Fibroblast of peridontal ligament (primary cell): Measurements from ENCODE around the gene GCK.

ENCODE experiments used
- DNase-seq: peaks from one replicate; pipeline ENCODE4 v3.0.0-alpha.2; 2010; ENCODE audit errors: extremely low read depth

The GCK gene

DNA sequence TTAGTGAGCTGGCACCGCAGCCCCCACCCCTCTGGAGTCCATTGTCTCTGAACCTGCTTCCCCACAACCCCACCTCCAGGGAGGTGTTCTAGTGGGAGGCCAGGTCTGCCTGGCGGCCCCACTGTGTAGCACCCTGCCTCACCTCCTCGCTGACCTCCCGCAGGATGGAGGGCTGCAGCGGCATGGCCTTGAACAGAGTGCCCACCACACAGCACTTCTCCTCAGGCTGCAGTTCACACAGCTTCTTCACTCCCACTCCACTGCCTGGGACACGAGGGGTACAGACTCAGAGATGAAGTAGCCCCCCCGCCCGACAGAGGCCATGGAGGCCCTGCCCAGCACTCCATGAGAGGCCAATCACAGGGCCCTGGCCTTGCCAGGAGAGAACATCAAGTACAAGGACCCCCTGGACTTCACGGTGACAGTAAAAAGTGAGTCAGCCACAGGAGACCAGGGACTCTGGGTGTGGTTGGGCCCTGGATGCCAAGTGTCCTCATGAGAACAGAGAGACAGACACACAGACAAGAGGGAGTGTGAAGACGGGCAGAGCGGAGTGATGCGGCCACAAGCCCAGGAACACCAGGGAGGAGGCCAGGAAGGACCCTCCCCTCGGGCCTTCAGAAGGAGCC lies 71.3 kb downstream of the GCK start:
- DNase-seq: no peak

DNA sequence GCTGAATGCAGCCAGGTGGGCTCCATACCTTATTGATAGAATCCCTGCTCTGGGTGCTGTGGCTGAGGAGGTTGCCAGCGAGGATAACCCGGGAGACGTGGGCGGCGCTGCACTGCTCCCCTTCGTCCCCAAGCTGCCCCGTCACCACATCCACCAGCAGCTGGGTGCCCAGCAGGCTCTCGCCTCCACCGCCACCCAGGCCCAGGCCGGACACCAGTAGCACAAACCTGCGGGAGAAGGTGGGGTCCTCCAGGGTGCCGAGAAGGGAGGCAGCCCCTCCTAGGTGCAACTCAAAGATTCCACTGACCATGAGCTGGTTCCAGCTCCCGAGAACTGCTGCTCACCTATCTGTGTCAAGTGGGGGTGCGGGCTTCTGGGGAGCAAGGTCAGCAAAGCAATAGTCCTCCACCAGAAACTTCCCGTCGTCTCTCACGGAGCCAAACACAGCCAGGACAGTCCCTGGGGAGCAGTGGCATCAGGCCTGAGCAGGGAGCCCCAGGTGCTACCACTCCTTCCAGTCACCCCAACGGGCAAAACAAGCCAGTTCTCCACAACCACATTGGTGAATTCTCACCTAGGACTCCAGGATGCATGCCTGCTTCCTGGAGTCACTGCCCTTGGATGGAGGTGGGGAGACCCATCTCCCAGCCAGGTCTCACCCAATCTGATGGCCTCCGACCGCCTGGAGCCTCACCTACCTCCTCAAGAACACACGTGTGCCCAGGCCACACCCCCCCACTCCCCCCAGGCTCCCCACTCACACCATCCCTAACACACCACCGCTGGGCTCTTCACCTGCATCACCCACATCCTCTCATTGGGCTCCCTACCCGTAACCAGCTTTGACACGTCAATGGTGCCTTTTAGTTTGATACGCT lies 72.2 kb downstream of the GCK start:
- no peak for DNase-seq

DNA sequence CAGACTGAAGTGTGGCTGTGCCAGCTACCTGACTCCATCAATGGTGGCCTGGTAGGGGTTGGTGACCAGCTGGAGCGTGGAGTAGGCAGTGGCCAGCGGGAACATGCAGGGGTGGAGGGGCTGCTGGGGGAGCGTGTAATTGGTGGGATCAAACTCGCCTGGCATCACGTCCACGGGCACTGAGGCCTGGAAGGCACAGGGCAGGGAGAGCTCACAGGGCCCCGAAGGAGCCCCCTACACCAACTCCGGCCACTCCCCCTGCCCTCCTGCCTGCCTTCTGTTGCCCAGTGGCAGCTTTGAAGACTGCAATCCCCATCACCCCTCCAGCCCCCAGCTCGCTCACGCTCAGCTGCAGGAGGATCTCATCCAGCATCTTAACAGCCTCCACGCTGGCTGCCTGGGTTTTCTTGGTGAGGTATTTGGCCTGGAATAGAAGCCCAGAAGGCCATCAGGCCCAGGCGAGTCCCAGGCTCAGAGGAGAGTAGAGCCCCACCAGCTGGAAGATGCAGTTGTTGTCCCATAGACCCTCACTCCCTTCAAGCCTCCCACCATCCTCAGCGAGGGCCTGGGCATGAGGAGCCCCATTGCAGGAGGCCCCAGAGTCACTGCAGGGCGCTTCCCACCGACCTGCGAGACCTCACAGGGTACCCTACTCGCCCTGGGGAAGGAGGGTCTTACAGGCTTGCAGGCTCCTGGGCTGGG lies 73.0 kb downstream of the GCK start:
- no peak for DNase-seq

DNA sequence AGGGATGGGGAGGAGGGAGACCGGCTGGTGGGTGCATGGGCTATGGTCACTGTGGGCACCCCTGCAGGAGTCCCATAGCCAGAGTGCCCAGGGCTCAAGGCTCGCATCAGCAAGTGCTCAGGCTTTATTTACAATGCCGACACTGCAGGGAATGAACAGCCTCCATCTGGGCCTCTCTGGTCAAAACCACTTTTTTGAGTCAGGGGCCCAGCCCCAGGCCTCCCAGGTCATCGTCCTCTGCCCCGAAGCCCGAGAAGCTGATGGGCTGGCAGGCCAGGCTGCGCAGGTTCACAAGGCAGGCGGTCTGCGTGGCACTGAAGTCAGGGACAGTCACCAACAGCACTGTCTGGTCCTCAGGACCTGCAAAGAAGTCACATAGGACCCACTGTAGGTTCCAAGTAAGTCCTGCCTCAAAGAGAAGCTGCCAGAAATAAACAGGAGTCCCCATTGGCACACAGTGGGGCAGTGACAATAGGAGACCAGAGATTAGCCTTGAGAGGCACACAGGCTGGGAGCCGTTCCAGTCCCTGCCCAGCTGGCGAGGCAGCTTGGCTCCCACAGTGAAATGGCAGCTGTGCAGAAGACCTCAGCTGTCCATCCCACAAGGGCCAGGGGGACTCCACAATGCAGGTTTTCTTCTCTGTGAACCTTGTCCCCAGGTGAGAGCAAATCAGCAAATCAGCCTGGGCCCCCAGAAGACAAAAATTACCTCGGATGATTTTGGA lies 74.5 kb downstream of the GCK start:
- no peak for DNase-seq

DNA sequence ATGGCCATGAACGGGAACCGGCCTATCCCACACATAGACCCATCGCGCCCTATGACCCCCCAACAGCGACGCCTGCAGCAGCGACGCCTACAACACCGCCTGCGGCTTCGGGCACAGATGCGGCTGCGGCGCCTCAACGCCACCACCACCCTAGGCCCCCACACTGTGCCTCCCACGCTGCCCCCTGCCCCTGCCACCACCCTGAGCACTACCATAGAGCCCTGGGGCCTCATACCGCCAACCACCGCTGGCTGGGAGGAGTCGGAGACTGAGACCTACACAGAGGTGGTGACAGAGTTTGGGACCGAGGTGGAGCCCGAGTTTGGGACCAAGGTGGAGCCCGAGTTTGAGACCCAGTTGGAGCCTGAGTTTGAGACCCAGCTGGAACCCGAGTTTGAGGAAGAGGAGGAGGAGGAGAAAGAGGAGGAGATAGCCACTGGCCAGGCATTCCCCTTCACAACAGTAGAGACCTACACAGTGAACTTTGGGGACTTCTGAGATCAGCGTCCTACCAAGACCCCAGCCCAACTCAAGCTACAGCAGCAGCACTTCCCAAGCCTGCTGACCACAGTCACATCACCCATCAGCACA lies 75.4 kb downstream of the GCK start:
- no peak for DNase-seq

DNA sequence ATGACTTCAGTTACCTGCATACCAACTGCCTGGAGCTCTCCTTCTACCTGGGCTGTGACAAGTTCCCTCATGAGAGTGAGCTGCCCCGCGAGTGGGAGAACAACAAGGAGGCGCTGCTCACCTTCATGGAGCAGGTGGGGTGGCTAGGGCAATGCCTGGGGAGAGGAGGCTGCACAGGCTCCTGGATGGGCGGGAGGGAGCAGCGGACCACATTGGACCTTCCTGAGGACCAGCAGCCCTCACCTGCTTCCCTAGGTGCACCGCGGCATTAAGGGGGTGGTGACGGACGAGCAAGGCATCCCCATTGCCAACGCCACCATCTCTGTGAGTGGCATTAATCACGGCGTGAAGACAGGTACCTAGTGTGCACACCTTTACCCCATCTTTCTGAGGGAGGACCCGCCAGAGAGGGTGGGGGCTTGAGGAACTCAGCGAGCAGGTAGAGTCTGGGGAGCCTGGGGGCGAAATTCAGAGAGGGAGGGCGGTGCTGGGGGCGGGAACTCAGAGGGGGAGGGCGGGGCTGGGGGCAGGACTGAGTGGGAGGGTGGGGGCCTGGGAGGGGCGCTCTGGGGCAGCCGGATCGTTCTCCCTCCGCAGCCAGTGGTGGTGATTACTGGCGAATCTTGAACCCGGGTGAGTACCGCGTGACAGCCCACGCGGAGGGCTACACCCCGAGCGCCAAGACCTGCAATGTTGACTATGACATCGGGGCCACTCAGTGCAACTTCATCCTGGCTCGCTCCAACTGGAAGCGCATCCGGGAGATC lies 76.1 kb downstream of the GCK start:
- no peak for DNase-seq

DNA sequence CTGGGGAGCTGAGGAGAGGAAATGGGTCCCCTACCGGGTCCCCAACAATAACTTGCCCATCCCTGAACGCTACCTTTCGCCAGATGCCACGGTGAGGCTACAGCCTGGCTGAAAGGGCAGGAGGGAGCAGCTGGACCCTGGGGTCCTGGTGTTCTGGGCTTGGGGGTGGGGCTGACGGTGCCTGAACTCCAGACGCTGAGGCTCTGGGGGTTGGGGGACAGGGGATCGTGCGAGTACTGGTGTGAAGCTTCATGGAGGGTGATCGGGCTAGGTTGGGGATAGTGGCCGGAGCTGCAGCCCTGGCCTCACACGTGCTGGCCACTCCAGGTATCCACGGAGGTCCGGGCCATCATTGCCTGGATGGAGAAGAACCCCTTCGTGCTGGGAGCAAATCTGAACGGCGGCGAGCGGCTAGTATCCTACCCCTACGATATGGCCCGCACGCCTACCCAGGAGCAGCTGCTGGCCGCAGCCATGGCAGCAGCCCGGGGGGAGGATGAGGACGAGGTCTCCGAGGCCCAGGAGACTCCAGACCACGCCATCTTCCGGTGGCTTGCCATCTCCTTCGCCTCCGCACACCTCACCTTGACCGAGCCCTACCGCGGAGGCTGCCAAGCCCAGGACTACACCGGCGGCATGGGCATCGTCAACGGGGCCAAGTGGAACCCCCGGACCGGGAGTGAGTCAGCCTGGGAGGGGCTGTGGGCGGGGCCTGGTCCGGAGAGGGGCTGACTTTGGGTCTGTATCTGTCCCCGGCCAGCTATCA lies 76.8 kb downstream of the GCK start:
- no peak for DNase-seq

DNA sequence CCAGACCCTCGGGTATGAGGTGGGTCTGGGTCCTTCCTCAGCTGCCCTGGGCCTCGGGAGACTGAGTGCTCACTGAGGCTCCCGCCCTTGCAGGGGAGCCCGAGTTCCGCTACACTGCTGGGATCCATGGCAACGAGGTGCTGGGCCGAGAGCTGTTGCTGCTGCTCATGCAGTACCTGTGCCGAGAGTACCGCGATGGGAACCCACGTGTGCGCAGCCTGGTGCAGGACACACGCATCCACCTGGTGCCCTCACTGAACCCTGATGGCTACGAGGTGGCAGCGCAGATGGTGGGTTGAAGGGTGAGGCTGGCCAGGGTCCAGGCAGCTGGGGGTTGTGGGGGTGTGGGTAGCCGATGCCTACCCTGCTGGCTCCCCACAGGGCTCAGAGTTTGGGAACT lies 77.5 kb downstream of the GCK start:
- no peak for DNase-seq

DNA sequence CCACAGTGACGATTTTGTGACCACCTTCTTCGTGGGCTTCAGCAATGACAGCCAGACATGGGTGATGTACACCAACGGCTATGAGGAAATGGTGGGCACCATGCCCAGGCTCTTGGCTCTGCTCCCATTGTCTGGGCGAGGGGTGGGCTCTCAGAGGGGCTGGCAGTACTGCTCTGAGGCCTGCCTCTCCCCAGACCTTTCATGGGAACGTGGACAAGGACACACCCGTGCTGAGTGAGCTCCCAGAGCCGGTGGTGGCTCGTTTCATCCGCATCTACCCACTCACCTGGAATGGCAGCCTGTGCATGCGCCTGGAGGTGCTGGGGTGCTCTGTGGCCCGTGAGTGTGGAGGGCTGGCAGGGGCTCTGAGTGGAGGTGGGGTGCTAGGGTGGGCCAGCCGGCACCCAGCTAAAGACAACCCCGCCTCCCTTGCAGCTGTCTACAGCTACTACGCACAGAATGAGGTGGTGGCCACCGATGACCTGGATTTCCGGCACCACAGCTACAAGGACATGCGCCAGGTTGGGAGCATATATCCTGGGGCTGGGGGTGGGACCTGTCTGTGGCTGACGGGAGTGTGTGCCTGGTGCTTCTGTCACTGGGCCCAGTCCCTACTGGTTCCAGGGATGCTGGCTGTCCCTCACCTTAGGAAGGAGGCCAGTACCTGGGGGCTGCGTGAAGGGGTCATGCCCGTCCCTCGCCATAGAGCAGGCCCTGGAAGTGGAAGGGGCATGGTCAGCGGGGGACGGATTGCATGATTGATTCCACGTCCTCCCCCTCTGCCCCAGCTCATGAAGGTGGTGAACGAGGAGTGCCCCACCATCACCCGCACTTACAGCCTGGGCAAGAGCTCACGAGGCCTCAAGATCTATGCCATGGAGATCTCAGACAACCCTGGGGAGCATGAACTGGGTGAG lies 78.3 kb downstream of the GCK start:
- DNase-seq: no peak

DNA sequence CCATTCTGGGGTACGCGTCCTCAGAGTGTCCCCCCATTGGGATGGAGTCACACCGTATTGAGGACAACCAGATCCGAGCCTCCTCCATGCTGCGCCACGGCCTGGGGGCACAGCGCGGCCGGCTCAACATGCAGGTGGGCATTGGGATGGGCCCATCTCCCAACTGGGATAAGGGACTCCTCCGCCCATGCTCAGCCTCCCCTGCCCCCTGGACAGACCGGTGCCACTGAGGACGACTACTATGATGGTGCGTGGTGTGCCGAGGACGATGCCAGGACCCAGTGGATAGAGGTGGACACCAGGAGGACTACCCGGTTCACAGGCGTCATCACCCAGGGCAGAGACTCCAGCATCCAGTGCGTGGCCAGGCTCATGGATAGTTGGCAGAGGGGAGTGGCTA lies 79.2 kb downstream of the GCK start:
- DNase-seq: no peak

DNA sequence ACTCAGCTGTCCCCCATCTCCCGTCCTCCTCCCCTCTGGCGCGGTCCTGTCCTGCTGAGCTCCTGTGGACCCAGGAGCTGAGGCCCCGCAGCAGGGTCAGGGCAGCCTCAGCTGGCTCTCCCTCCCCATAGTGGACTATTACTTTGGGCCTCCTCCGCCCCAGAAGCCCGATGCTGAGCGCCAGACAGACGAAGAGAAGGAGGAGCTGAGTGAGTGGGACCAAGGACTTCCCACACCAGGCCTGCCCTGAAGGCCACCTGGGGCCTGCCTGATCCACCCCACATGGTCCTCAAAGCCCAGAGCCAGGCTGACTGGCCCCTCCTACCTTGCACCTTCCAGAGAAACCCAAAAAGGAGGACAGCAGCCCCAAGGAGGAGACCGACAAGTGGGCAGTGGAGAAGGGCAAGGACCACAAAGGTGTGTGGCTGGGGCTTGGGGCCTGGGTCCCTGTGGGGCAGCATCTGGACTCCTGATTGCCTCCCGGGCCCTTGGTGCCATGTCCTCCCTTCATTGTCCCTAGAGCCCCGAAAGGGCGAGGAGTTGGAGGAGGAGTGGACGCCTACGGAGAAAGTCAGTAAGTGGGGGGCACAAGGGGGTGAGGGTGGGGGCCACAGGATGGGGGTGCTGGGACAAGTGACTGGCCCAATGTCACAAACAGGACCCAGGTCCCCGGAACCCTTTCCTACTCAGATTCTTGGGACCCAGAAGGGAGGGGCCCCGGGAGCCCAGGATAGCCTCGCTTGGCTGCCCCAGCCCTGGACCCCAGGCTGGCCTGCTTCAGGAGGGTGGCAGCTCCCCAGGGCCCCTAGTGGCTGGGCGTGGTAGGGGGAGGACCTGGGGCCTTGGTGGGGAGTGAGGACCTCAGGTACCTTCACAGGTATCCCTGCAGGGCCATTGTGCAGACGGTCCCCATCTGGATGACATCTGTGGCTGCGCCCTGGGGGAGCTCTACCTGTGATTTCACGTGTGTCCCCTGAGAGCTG lies 80.2 kb downstream of the GCK start:
- no peak for DNase-seq

DNA sequence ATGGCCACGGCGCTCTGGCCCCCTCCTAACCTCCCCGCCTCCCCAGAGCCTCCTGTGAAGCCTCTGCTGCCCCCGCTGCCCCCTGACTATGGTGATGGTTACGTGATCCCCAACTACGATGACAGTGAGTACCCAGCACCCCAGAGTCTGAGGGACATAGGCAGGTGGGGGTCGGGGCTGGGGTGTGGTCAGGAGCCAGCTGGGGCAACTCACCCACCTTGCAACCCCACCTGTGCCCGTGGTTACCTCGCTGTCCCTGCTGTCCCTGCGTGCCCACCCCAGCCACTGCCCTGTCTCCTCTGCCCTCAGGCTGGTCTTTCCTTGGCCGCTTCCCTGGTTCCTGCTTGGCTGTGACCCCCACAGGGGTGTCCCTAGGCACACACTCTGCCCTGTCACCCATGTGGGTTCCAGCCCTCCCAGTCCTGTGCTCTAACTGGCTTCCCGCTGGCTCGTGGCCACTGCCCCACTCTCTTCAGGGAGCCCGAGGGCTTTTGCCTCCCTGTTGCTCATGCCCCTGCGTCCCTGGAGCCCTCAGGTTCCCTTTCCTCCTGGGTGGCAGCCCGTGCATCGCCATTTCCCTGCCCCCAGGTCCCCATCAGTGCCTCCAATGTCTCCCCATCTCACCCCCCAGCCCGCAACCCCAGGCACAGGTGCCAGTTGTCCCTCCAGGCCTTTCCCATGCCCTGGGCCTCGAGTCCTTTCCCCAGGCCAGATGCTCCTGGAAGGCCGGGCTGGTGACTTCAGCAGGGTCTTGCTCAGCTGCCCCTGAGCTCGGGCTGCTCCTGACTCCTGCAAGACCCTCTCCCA lies 81.1 kb downstream of the GCK start:
- DNase-seq: no peak

DNA sequence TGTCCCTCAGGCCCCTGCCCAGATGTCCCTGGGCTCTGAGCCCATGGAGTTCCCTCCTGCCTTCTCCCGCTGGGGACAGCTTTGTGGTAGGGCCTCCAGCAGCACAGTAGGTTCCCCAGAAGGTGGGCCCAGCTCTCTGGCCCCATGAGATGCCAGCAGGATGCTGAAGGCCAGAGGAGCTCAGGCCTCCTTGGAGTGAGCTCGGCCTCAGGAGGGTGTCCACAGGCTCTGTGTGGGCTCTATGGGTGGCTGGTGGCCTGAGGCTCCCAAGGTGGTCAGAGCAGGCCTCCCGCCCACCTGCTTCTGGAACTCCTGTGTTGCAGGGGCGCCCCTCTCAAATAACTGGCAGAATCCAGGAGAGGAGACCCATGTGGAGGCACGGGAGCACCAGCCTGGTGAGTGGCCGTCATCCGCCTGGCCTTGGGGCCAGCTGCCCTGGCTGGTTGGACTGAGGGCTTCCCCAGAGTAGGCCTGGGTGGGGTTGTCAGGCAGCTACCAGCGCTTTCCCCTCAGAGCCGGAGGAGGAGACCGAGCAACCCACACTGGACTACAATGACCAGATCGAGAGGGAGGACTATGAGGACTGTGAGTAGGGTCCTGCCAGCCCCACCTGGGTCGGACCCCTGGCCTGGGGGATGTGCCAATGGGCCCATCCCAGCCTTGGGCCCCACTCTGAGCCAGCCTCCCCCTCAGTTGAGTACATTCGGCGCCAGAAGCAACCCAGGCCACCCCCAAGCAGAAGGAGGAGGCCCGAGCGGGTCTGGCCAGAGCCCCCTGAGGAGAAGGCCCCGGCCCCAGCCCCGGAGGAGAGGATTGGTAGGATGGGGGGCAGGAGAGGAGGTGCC lies 81.9 kb downstream of the GCK start:
- no peak for DNase-seq

DNA sequence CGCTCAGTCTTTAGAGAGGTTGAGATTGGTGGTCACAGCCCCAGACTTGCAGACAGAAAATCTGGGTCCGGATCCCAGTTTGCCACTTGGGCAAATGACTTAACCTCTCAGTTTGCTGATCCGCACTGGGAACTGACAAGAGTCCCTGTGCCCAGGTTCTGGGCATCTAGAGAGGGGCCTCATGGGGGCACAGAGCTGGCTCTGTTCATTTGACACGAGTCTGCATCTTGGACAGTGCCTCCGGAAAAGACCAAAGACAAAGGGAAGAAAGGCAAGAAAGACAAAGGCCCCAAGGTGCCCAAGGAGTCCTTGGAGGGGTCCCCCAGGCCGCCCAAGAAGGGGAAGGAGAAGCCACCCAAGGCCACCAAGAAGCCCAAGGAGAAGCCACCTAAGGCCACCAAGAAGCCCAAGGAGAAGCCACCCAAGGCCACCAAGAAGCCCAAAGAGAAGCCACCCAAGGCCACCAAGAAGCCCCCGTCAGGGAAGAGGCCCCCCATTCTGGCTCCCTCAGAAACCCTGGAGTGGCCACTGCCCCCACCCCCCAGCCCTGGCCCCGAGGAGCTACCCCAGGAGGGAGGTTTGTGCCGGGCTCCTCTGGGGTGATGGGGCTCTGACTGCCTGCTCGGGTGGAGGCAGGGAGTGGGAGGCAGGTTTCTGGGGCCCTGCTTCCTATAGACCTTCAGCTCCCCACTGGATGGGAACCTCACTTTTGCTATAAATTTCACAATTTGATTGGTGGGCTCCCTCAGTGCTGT lies 82.8 kb downstream of the GCK start:
- no peak for DNase-seq

DNA sequence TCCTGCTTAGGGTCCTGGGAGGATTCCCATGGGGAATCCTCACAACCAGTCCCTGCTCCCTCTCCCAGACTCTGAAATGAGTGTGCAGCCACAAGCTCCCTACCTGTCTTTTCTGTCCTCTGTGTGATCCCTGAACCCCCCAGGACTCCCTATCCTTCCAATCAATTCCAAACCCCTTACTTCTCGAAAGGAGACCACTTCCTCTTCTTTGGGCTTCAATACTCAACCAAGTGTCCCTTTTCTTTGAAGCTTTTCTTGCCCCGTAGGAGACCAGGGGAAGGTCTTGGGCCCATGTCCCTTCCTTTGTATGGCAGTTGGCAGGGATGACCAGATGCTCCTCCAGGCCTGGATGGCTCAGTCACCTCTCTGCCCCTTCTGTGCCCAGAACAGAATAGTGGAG lies 83.4 kb downstream of the GCK start:
- no peak for DNase-seq
